AG09309 (cell line): ENCODE measurements around the gene OR8G5.

Source experiments
- DNase-seq: peaks from one replicate; pipeline ENCODE4 v3.0.0-alpha.2; 2010; ENCODE audit warnings: low read depth
- H3K4me3 ChIP-seq: 2 replicates; pipeline ENCODE4 v1.5.1; 2011; ENCODE audit warnings: mild to moderate bottlenecking, low read depth, low read length, moderate library complexity; ENCODE audit not compliant: control insufficient read depth
- CTCF ChIP-seq: IDR thresholded peaks from 2 replicates; pipeline ENCODE4 v1.5.1; 2011; ENCODE audit warnings: mild to moderate bottlenecking, low read depth, low read length, inconsistent platforms; ENCODE audit not compliant: insufficient read depth, control insufficient read depth; ENCODE audit errors: missing control alignments

The OR8G5 gene

DNA sequence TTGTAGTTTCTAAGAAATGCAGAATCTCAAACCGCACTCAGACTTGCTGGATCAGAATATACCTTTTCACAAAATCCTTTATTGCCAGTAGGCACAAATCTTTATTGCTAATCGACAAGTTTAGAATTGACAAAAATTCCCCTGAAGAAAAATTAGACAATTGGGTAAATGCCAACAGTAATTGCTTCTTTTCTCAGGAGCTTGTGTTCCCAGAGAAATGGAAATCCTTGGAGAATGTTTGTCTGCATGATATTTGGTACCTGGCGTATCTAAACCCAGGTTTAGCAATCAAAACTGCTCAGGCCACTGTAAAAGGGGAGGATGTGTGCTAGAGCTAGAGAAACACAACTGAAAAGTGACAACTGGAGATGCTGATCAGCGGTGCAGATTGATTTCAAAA, at the start of gene OR8G5:
Gene OR8G5 (plus strand): TSS at position 301 of the 400 bp plus-strand sequence. CDS start 8,556 bp downstream, outside the sequence.
- no peak within 1 kb of the TSS for H3K4me3 ChIP-seq
- TF ChIP-seq CTCF = no peak
- DNase-seq = no peak

GRCh38 chr11:124207102-124207792, 48.9 kb upstream of the OR8G5 start:
- H3K4me3 ChIP-seq = no peak overlapping the region
- TF ChIP-seq CTCF = no peak
- no peak for DNase-seq

DNA sequence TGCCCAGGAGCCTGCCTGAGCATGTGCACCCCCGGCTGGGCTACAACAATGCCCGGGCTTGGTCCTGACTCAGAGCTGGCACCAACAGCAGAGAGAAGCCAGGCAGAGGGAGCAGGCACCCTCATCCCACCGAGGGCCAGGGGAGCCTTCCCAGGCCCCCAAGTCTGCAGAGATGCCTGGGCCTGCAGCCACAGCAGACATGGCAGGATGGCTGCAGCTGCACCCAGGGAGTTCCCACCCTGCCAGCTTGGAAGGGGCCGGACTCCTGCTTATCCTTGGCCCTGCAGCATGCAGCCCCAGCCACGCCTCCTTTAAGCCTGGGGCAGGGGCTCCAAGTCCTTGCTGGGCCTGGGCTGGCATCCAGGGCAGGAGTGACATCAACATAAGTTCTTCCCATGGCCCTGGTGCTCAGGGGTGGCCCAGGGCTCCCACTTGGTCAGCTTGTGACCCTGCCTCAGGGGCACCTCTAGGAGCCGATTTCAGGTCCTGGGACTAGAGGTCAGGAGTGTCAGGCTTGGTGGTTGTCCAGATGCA, 46.3 kb upstream of the OR8G5 start:
- no peak for TF ChIP-seq CTCF
- DNase-seq = no peak

DNA sequence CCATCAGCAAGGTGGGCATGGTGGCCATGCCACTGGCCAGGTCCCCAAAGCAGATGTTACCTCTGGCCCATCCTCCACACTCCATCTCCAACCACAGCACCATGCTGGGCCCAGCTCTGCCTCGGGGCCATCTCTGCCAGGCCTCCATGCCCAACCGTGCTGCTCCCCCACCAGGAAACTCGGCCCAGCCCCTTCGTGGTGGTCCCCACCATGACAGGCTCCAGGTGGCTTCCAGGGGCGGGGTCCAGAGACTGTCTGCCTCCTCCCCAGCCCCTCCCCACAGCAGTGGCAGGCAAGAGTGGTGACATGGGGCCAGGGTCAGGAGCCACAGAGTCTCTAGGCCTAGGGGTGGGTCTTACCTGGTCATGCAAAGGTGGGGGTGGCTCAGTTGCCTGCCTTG, 45.8 kb upstream of the OR8G5 start:
- DNase-seq = no peak
- no peak for TF ChIP-seq CTCF
- H3K4me3 ChIP-seq = no peak overlapping the region

More for the DNA sequence above, 46.3 kb upstream of the OR8G5 start:
- H3K4me3 ChIP-seq = no peak overlapping the region

DNA sequence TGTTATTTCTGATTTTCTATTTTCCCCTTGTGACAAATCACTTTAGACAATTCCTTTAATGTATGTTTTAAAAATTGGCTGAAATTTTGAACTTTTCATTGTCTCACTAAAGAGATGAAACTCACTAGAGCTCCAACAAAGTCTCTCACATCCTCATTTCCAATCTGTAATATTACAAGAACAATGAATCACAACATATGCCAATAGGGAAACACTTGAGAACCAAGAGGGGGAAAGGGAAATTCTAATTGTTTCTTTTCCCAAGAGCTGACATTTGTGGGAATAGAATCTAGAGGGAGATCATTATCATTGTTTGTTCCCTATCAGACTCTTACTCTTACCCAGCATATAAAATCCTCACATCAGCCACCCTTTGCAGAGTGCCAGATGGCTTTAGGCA, 44.9 kb upstream of the OR8G5 start:
- DNase-seq = no peak
- no peak for TF ChIP-seq CTCF
- no peak overlapping the region for H3K4me3 ChIP-seq

GRCh38 chr11:124214027-124214426, 42.1 kb upstream of the OR8G5 start:
- H3K4me3 ChIP-seq = no peak overlapping the region
- no peak for TF ChIP-seq CTCF
- DNase-seq = no peak
